GM23338 (cell line): ENCODE results near the gene INPP5D. TPM values are rescaled to one million over a fixed set of nuclear protein-coding genes. Genes with fewer than 3 reads are reported as not detected.

Source experiments
- ATAC-seq: fragments of 200-7000 bp; cut with Tn5 transposase; 3 replicates; pipeline ENCODE4 v1.9.1; 2020
- DNase-seq: peaks from one replicate; pipeline ENCODE4 v3.0.0-alpha.2; 2015; ENCODE audit warnings: low spot score
- H2AFZ ChIP-seq: fragments of 200-600 bp; sonication (generic); 2 replicates; pipeline ENCODE4 v1.8.0; 2016; ENCODE audit warnings: antibody characterized with exemption, mild to moderate bottlenecking, moderate library complexity
- H3F3A ChIP-seq: fragments of 200-600 bp; sonication (generic); replicated peaks from 2 replicates; pipeline ENCODE4 v1.8.0; 2017; ENCODE audit warnings: antibody characterized with exemption, mixed run types, low read depth
- H3K27ac ChIP-seq: fragments of 200-600 bp; sonication (generic); 2 replicates; pipeline ENCODE4 v1.6.1; 2016; ENCODE audit warnings: low read depth
- H3K27me3 ChIP-seq: fragments of 200-600 bp; sonication (generic); 2 replicates; pipeline ENCODE4 v1.8.0; 2016; ENCODE audit warnings: mild to moderate bottlenecking, mixed run types, moderate library complexity; ENCODE audit not compliant: insufficient read depth
- H3K36me3 ChIP-seq: fragments of 200-600 bp; sonication (generic); 2 replicates; pipeline ENCODE4 v1.8.0; 2016; ENCODE audit warnings: mild to moderate bottlenecking; ENCODE audit not compliant: insufficient read depth
- H3K4me1 ChIP-seq: fragments of 200-600 bp; sonication (generic); 2 replicates; pipeline ENCODE4 v1.8.0; 2016; ENCODE audit warnings: mild to moderate bottlenecking, moderate library complexity; ENCODE audit not compliant: insufficient read depth
- H3K4me2 ChIP-seq: fragments of 200-600 bp; sonication (generic); 2 replicates; pipeline ENCODE4 v1.7.1; 2017; ENCODE audit warnings: mixed run types
- H3K4me3 ChIP-seq: fragments of 200-600 bp; sonication (generic); 2 replicates; pipeline ENCODE4 v1.6.1; 2016; ENCODE audit warnings: mixed run types
- H3K79me2 ChIP-seq: fragments of 200-600 bp; sonication (generic); replicated peaks from 2 replicates; pipeline ENCODE4 v1.8.0; 2017; ENCODE audit warnings: mild to moderate bottlenecking; ENCODE audit not compliant: insufficient read depth
- H3K9me2 ChIP-seq: fragments of 200-600 bp; sonication (generic); 2 replicates; pipeline ENCODE4 v1.8.0; 2017; ENCODE audit not compliant: insufficient read depth
- H4K20me1 ChIP-seq: fragments of 200-600 bp; sonication (generic); replicated peaks from 2 replicates; pipeline ENCODE4 v1.8.0; 2017; ENCODE audit warnings: mild to moderate bottlenecking; ENCODE audit not compliant: insufficient read depth
- H3K27ac Mint-ChIP-seq: 2 replicates; pipeline ENCODE4 v1.8.0; 2020; ENCODE audit warnings: inconsistent platforms, mild to moderate bottlenecking, moderate library complexity, mixed read lengths
- H3K27me3 Mint-ChIP-seq: 3 replicates; pipeline ENCODE4 v1.8.0; 2022; ENCODE audit warnings: low read depth, mild to moderate bottlenecking, moderate library complexity, mixed read lengths, inconsistent platforms; ENCODE audit not compliant: insufficient read depth, poor library complexity
- H3K36me3 Mint-ChIP-seq: 3 replicates; pipeline ENCODE4 v1.8.0; 2021; ENCODE audit warnings: low read depth, mild to moderate bottlenecking, inconsistent platforms, moderate library complexity, mixed read lengths
- H3K4me1 Mint-ChIP-seq: 3 replicates; pipeline ENCODE4 v1.8.0; 2020; ENCODE audit warnings: mild to moderate bottlenecking, inconsistent platforms, mixed read lengths
- H3K4me3 Mint-ChIP-seq: 3 replicates; pipeline ENCODE4 v1.8.0; 2021; ENCODE audit warnings: moderate library complexity, mild to moderate bottlenecking, inconsistent platforms, mixed read lengths
- H3K9me3 Mint-ChIP-seq: 3 replicates; pipeline ENCODE4 v1.8.0; 2020; ENCODE audit warnings: moderate library complexity, mild to moderate bottlenecking, inconsistent platforms, mixed read lengths
- CREB1 ChIP-seq: fragments of 250-450 bp; sonication (Bioruptor Pico); IDR thresholded peaks from 2 replicates; pipeline ENCODE4 v1.5.0; 2020; ENCODE audit warnings: low read depth, mild to moderate bottlenecking, moderate library complexity
- CTCF ChIP-seq, 2 experiments: fragments of 200-600 bp in 1 of 2; sonication (generic) in 1 of 2; conservative IDR thresholded peaks; 2 replicates each; pipeline versions ENCODE4 v1.5.1 to v1.6.1; 2016 to 2017; ENCODE audit warnings: antibody characterized with exemption in 2 of 2, low read depth in 2 of 2, mild to moderate bottlenecking in 2 of 2, moderate library complexity in 1 of 2
- ETS1 ChIP-seq: IDR thresholded peaks from 2 replicates; pipeline ENCODE4 v1.6.1; 2016; ENCODE audit warnings: antibody characterized with exemption
- EZH2 ChIP-seq: fragments of 200-600 bp; sonication (generic); IDR thresholded peaks from one replicate; pipeline ENCODE4 v1.8.0; 2017; ENCODE audit warnings: antibody characterized with exemption, mild to moderate bottlenecking, low read depth; ENCODE audit not compliant: unreplicated experiment
- EZH2phosphoT487 ChIP-seq: fragments of 200-600 bp; sonication (generic); IDR thresholded peaks from one replicate; pipeline ENCODE4 v1.8.1; 2018; ENCODE audit warnings: antibody characterized with exemption; ENCODE audit not compliant: unreplicated experiment
- JUNB ChIP-seq: IDR thresholded peaks from one replicate; pipeline ENCODE4 v1.6.1; 2016; ENCODE audit warnings: antibody characterized with exemption; ENCODE audit not compliant: unreplicated experiment
- NANOG ChIP-seq: IDR thresholded peaks from 2 replicates; pipeline ENCODE4 v1.6.1; 2016; ENCODE audit warnings: antibody characterized with exemption, borderline replicate concordance
- POLR2AphosphoS5 ChIP-seq: IDR thresholded peaks from 2 replicates; pipeline ENCODE4 v1.6.1; 2016; ENCODE audit warnings: antibody characterized with exemption, low read depth
- REST ChIP-seq: IDR thresholded peaks from one replicate; pipeline ENCODE4 v1.6.1; 2018; ENCODE audit warnings: antibody characterized with exemption; ENCODE audit not compliant: unreplicated experiment
- STAT1 ChIP-seq: IDR thresholded peaks from one replicate; pipeline ENCODE4 v1.6.1; 2016; ENCODE audit warnings: antibody characterized with exemption; ENCODE audit not compliant: unreplicated experiment
- ZNF114 ChIP-seq: fragments of 250-450 bp; sonication (Bioruptor Pico); IDR thresholded peaks from 2 replicates; pipeline ENCODE4 v1.5.0; 2020; ENCODE audit warnings: mild to moderate bottlenecking, moderate library complexity
- ZNF331 ChIP-seq: fragments of 250-450 bp; sonication (Bioruptor Pico); IDR thresholded peaks from 2 replicates; pipeline ENCODE4 v1.5.0; 2020; ENCODE audit warnings: low read depth, mild to moderate bottlenecking, moderate library complexity
- ZNF462 ChIP-seq: fragments of 250-450 bp; sonication (Bioruptor Pico); IDR thresholded peaks from 2 replicates; pipeline ENCODE4 v1.5.0; 2020; ENCODE audit warnings: mild to moderate bottlenecking, moderate library complexity
- polyA plus RNA-seq: library from polyadenylated mRNA; unstranded; fragments of >200 nt; fragmentation: Nextera tagmentation; extraction: Ambion mirVana; gene quantifications from 2 replicates; pipeline ENCODE4 v1.2.1, GENCODE V29; 2016
- total RNA-seq: library from RNA; depleted of rRNA; stranded (reverse); fragments of >200 nt; shearing (Covaris generic); gene quantifications from 2 replicates; pipeline ENCODE4 v1.2.3, GENCODE V29; 2014

INPP5D gene
- total and polyA plus RNA-seq, 2 experiments from 2014 or later, result 6.6 to 8.3 TPM

DNA sequence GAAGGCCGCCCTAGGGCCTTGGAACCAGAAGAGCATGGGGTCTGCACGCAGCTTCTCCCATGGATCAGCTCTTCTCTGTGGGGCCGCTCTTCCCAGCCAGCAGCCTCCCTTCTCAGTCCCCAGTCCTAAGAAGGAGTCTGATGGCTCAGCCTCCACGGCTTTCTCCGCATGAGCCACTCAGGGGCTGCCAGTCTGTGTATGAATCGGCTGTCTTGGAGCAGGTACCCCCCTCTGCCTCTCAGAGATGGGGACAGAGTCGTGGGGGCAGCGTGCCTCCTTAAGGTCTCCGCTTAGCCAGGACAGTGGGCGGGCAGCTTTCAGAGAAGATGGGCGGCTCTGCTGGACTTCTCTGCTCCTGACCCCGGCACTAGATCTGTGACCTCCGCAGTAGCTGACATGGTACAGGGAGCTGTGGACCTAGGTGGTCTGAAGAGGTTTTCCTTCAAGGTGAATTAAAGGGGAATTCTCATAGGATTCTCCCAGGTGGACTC lies 21.6 kb downstream of the INPP5D start:
- no peaks in the 10 kb centered on the region for H3K9me2 ChIP-seq
- no peak for ATAC-seq
- no peaks in the 10 kb centered on the region for H3K27me3 ChIP-seq
- Mint-ChIP-seq H3K36me3 (no peaks in the 10 kb centered on the region), H3K4me3 (no peak overlapping the region), H3K4me1 (peaks cover 7% of the 10 kb centered on the region), H3K27ac (no peak overlapping the region), H3K9me3 (no peaks in the 10 kb centered on the region), H3K27me3 (peaks cover 8% of the 10 kb centered on the region)
- H3F3A ChIP-seq, result no peaks in the 10 kb centered on the region
- H3K79me2 ChIP-seq, result no peaks in the 10 kb centered on the region
- no peaks in the 10 kb centered on the region for H3K4me1 ChIP-seq
- H3K36me3 ChIP-seq, result no peaks in the 10 kb centered on the region
- no peak overlapping the region for H3K27ac ChIP-seq
- H3K4me3 ChIP-seq, result no peak overlapping the region
- H2AFZ ChIP-seq, result no peak overlapping the region
- H3K4me2 ChIP-seq, result no peak overlapping the region
- TF ChIP-seq CREB1 (CRISPR knock-in tag) (no peak), ZNF114 (CRISPR knock-in tag) (no peak), ETS1 (no peak), JUNB (no peak), EZH2phosphoT487 (no peak), CTCF (conservative IDR thresholded peaks at IDR 0.05; ENCODE audit: low read depth in 2 of 2) (no peak), STAT1 (no peak), POLR2AphosphoS5 (no peak), ZNF331 (CRISPR knock-in tag) (no peak), REST (no peak), NANOG (no peak), ZNF462 (CRISPR knock-in tag) (no peak), EZH2 (no peak)
- no peaks in the 10 kb centered on the region for H4K20me1 ChIP-seq
- no peak for DNase-seq
